ENCODE data around the gene NAV2.

NAV2 gene

GRCh38 chr11:19962053-19962800, 249.6 kb downstream of the NAV2 start:
- H3K9me3 ChIP-seq (ENCODE audit: control insufficient read depth, insufficient read depth, low read length) = no peaks in the 10 kb centered on the region
- peaks cover 8% of the 10 kb centered on the region for H3K36me3 ChIP-seq (ENCODE audit: control insufficient read depth, insufficient read depth, low read length)
- no peak overlapping the region for H3K27ac ChIP-seq (ENCODE audit: low read depth, low read length)
- no peaks in the 10 kb centered on the region for H3K27me3 ChIP-seq (ENCODE audit: control insufficient read depth, insufficient read depth, low read length)
- no peak overlapping the region for H3K4me3 ChIP-seq (ENCODE audit: low read depth, low read length)
- no peak overlapping the region for H3K9ac ChIP-seq (ENCODE audit: low read depth, low read length)
- H3K4me1 ChIP-seq (ENCODE audit: control insufficient read depth, insufficient read depth, low read length) = no peaks in the 10 kb centered on the region

- H3K36me3 ChIP-seq (ENCODE audit: control insufficient read depth, insufficient read depth, low read length) = peaks cover 8% of the 10 kb centered on the region
- no peak overlapping the region for H3K27ac ChIP-seq (ENCODE audit: low read depth, low read length)
- no peaks in the 10 kb centered on the region for H3K4me1 ChIP-seq (ENCODE audit: control insufficient read depth, insufficient read depth, low read length)
Measured at GRCh38 chr11:19962801-19963175, 250.2 kb downstream of the NAV2 start.

GRCh38 chr11:19963697-19964387, 251.2 kb downstream of the NAV2 start:
- Histone ChIP-seq H3K27ac (ENCODE audit: low read depth, low read length) (no peak overlapping the region), H3K36me3 (ENCODE audit: control insufficient read depth, insufficient read depth, low read length) (peaks cover 8% of the 10 kb centered on the region), H3K4me3 (ENCODE audit: low read depth, low read length) (no peak overlapping the region), H3K27me3 (ENCODE audit: control insufficient read depth, insufficient read depth, low read length) (no peaks in the 10 kb centered on the region), H3K4me1 (ENCODE audit: control insufficient read depth, insufficient read depth, low read length) (no peaks in the 10 kb centered on the region), H3K9me3 (ENCODE audit: control insufficient read depth, insufficient read depth, low read length) (no peaks in the 10 kb centered on the region), H3K9ac (ENCODE audit: low read depth, low read length) (no peak overlapping the region)

More at GRCh38 chr11:19962801-19963175, 250.2 kb downstream of the NAV2 start:
- Histone ChIP-seq H3K9me3 (ENCODE audit: control insufficient read depth, insufficient read depth, low read length) (no peaks in the 10 kb centered on the region), H3K4me3 (ENCODE audit: low read depth, low read length) (no peak overlapping the region), H3K27me3 (ENCODE audit: control insufficient read depth, insufficient read depth, low read length) (no peaks in the 10 kb centered on the region), H3K9ac (ENCODE audit: low read depth, low read length) (no peak overlapping the region)

- H3K27me3 ChIP-seq (ENCODE audit: control insufficient read depth, insufficient read depth, low read length) = no peaks in the 10 kb centered on the region
- H3K27ac ChIP-seq (ENCODE audit: low read depth, low read length) = no peak overlapping the region
- no peak overlapping the region for H3K4me3 ChIP-seq (ENCODE audit: low read depth, low read length)
- H3K9me3 ChIP-seq (ENCODE audit: control insufficient read depth, insufficient read depth, low read length) = no peaks in the 10 kb centered on the region
- H3K36me3 ChIP-seq (ENCODE audit: control insufficient read depth, insufficient read depth, low read length) = peaks cover 8% of the 10 kb centered on the region
- no peaks in the 10 kb centered on the region for H3K4me1 ChIP-seq (ENCODE audit: control insufficient read depth, insufficient read depth, low read length)
- H3K9ac ChIP-seq (ENCODE audit: low read depth, low read length) = no peak overlapping the region
Measured at GRCh38 chr11:19966441-19966840, 253.8 kb downstream of the NAV2 start.

- Histone ChIP-seq H3K4me1 (ENCODE audit: control insufficient read depth, insufficient read depth, low read length) (no peaks in the 10 kb centered on the region), H3K36me3 (ENCODE audit: control insufficient read depth, insufficient read depth, low read length) (peaks cover 8% of the 10 kb centered on the region), H3K27ac (ENCODE audit: low read depth, low read length) (no peak overlapping the region), H3K4me3 (ENCODE audit: low read depth, low read length) (no peak overlapping the region), H3K27me3 (ENCODE audit: control insufficient read depth, insufficient read depth, low read length) (no peaks in the 10 kb centered on the region), H3K9me3 (ENCODE audit: control insufficient read depth, insufficient read depth, low read length) (no peaks in the 10 kb centered on the region), H3K9ac (ENCODE audit: low read depth, low read length) (no peak overlapping the region)
Measured at GRCh38 chr11:19966927-19967326, 254.3 kb downstream of the NAV2 start.

GRCh38 chr11:19967787-19968186, 255.2 kb downstream of the NAV2 start:
- no peaks in the 10 kb centered on the region for H3K9me3 ChIP-seq (ENCODE audit: control insufficient read depth, insufficient read depth, low read length)
- no peaks in the 10 kb centered on the region for H3K4me1 ChIP-seq (ENCODE audit: control insufficient read depth, insufficient read depth, low read length)
- no peak overlapping the region for H3K4me3 ChIP-seq (ENCODE audit: low read depth, low read length)
- H3K36me3 ChIP-seq (ENCODE audit: control insufficient read depth, insufficient read depth, low read length) = peaks cover 11% of the 10 kb centered on the region
- H3K27ac ChIP-seq (ENCODE audit: low read depth, low read length) = no peak overlapping the region
- H3K27me3 ChIP-seq (ENCODE audit: control insufficient read depth, insufficient read depth, low read length) = no peaks in the 10 kb centered on the region
- H3K9ac ChIP-seq (ENCODE audit: low read depth, low read length) = no peak overlapping the region

- Histone ChIP-seq H3K27me3 (ENCODE audit: control insufficient read depth, insufficient read depth, low read length) (no peaks in the 10 kb centered on the region), H3K9ac (ENCODE audit: low read depth, low read length) (no peak overlapping the region), H3K36me3 (ENCODE audit: control insufficient read depth, insufficient read depth, low read length) (peaks cover 17% of the 10 kb centered on the region), H3K4me1 (ENCODE audit: control insufficient read depth, insufficient read depth, low read length) (no peaks in the 10 kb centered on the region), H3K4me3 (ENCODE audit: low read depth, low read length) (no peak overlapping the region), H3K27ac (ENCODE audit: low read depth, low read length) (no peak overlapping the region), H3K9me3 (ENCODE audit: control insufficient read depth, insufficient read depth, low read length) (no peaks in the 10 kb centered on the region)
Measured at GRCh38 chr11:19968860-19969259, 256.2 kb downstream of the NAV2 start.

GRCh38 chr11:19970944-19971343, 258.3 kb downstream of the NAV2 start:
- Histone ChIP-seq H3K4me3 (ENCODE audit: low read depth, low read length) (no peak overlapping the region), H3K9me3 (ENCODE audit: control insufficient read depth, insufficient read depth, low read length) (no peaks in the 10 kb centered on the region), H3K36me3 (ENCODE audit: control insufficient read depth, insufficient read depth, low read length) (peaks cover 10% of the 10 kb centered on the region), H3K27ac (ENCODE audit: low read depth, low read length) (no peak overlapping the region), H3K27me3 (ENCODE audit: control insufficient read depth, insufficient read depth, low read length) (no peaks in the 10 kb centered on the region), H3K9ac (ENCODE audit: low read depth, low read length) (no peak overlapping the region), H3K4me1 (ENCODE audit: control insufficient read depth, insufficient read depth, low read length) (no peaks in the 10 kb centered on the region)

GRCh38 chr11:19972091-19972490, 259.5 kb downstream of the NAV2 start:
- H3K9me3 ChIP-seq (ENCODE audit: control insufficient read depth, insufficient read depth, low read length) = no peaks in the 10 kb centered on the region
- no peaks in the 10 kb centered on the region for H3K4me1 ChIP-seq (ENCODE audit: control insufficient read depth, insufficient read depth, low read length)
- no peak overlapping the region for H3K27ac ChIP-seq (ENCODE audit: low read depth, low read length)
- peaks cover 14% of the 10 kb centered on the region; the same call in 1 of the 2 replicates for H3K36me3 ChIP-seq (ENCODE audit: control insufficient read depth, insufficient read depth, low read length)
- H3K9ac ChIP-seq (ENCODE audit: low read depth, low read length) = no peak overlapping the region
- no peaks in the 10 kb centered on the region for H3K27me3 ChIP-seq (ENCODE audit: control insufficient read depth, insufficient read depth, low read length)
- H3K4me3 ChIP-seq (ENCODE audit: low read depth, low read length) = no peak overlapping the region

- no peak overlapping the region for H3K9ac ChIP-seq (ENCODE audit: low read depth, low read length)
Measured at GRCh38 chr11:19972651-19973050, 260.0 kb downstream of the NAV2 start.

GRCh38 chr11:19973136-19973635, 260.5 kb downstream of the NAV2 start:
- no peaks in the 10 kb centered on the region for H3K27me3 ChIP-seq (ENCODE audit: control insufficient read depth, insufficient read depth, low read length)
- H3K9ac ChIP-seq (ENCODE audit: low read depth, low read length) = no peak overlapping the region
- no peak overlapping the region for H3K4me3 ChIP-seq (ENCODE audit: low read depth, low read length)
- H3K9me3 ChIP-seq (ENCODE audit: control insufficient read depth, insufficient read depth, low read length) = no peaks in the 10 kb centered on the region
- peaks cover 14% of the 10 kb centered on the region; the same call in 1 of the 2 replicates for H3K36me3 ChIP-seq (ENCODE audit: control insufficient read depth, insufficient read depth, low read length)
- H3K27ac ChIP-seq (ENCODE audit: low read depth, low read length) = no peak overlapping the region
- H3K4me1 ChIP-seq (ENCODE audit: control insufficient read depth, insufficient read depth, low read length) = no peaks in the 10 kb centered on the region

More at GRCh38 chr11:19972651-19973050, 260.0 kb downstream of the NAV2 start:
- H3K9me3 ChIP-seq (ENCODE audit: control insufficient read depth, insufficient read depth, low read length) = no peaks in the 10 kb centered on the region
- no peaks in the 10 kb centered on the region for H3K4me1 ChIP-seq (ENCODE audit: control insufficient read depth, insufficient read depth, low read length)
- no peak overlapping the region for H3K4me3 ChIP-seq (ENCODE audit: low read depth, low read length)
- H3K27me3 ChIP-seq (ENCODE audit: control insufficient read depth, insufficient read depth, low read length) = no peaks in the 10 kb centered on the region
- no peak overlapping the region for H3K27ac ChIP-seq (ENCODE audit: low read depth, low read length)
- peaks cover 14% of the 10 kb centered on the region; the same call in 1 of the 2 replicates for H3K36me3 ChIP-seq (ENCODE audit: control insufficient read depth, insufficient read depth, low read length)
